NCI-H2196 treated with DMSO at 0.1 percent for 48 hours (cell line): ENCODE results near the gene METTL13.
A peak's percentile ranks its signal among the peaks of the same experiment; 100 is the strongest.
"Not testable (repeated sequence)": the region's sequence is repeated elsewhere in the genome, so short reads cannot be mapped to it uniquely, and the experiment has no call there.

ENCODE experiments used
- DNase-seq: peaks from one replicate; lab custom pipeline; 2025; ENCODE audit not compliant: unreplicated experiment; lab: John Stamatoyannopoulos, UW

Gene METTL13

DNA sequence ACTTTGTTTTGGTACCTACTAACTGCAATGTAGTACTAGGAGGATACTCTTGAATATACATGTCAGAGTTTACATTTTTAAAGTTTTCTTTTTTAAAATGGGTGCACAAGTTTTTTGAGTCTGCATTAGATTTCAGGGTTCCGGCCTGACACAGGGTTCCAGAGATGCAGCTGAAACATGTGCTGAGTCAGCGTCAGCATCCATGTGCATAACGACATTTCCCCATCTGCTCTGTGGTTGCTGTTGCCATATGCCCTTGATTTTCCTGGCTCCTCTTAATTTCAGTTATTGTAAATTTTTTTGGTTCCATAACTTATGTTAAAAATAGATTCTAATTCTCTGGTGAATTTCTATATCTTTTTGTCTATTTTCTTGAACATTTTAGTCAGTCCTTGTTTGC lies 12.3 kb upstream of the METTL13 start:
- no peak for DNase-seq

GRCh38 chr1:171769754-171770153 lies 11.7 kb upstream of the METTL13 start:
- DNase-seq, result no peak

DNA sequence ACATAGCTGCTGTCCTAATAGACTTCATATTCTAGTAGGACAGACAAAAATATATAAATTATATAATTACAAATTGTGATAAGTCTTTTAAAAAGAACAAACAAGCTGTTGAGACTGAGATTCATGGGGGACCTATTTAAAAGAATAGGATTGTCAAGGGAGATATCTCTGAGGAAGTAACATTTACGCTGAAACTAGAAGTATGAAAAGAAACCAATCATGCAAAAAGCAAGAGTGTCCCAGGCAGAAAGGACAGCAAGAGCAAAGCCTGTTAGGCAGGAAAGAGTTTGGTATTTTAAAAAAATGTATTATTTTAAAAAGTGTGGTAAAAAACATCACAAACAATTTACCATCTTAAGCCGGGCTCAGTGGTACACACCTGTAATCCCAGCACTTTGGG lies 9.1 kb upstream of the METTL13 start:
- DNase-seq, result no peak

GRCh38 chr1:171780583-171781175 lies 781 bp upstream of the METTL13 start:
- no peak for DNase-seq

DNA sequence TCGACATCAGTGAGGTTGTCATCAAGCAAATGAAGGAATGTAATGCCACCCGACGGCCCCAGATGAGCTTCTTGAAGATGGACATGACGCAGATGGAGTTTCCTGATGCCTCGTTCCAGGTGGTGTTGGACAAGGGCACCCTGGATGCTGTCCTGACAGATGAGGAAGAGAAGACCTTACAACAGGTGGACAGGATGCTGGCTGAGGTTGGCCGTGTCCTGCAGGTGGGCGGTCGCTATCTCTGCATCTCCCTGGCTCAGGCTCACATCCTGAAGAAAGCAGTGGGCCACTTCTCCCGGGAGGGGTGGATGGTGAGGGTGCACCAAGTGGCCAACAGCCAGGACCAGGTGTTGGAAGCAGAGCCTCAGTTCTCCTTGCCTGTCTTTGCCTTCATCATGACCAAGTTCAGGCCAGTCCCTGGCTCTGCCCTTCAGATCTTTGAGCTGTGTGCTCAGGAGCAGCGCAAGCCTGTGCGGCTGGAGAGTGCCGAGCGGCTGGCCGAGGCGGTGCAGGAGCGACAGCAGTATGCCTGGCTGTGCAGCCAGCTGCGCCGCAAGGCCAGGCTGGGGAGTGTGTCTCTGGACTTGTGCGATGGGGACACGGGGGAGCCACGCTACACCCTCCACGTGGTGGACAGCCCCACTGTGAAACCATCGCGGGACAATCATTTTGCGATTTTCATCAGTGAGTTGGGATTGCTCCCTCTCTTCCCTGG lies 2.5 kb downstream of the METTL13 start:
- DNase-seq, result no peak

DNA sequence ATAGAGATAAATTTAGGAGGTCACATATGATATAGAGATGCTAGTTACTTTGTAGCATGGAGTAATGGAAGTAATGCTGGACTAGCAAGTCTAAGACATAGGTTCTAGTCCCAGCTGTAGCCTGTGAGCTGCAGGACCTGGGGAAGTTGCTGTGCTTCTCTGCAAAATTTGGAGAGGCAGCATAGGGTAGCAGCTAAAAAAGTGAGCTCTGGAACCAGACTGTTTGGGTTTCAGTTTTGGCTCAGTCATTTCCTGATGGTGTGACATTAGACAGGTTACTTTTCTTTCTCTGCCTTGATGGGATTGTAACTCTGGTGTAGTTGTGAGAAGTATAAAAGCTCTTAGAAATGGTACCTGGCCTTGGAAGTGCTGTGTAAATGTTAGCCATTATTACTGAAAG lies 3.3 kb downstream of the METTL13 start:
- DNase-seq, result no peak

GRCh38 chr1:171785766-171786165 lies 4.3 kb downstream of the METTL13 start:
- no peak for DNase-seq

- DNase-seq, result no peak
These were observed 5.1 kb downstream of the METTL13 start for GRCh38 chr1:171786534-171786933.

- DNase-seq, result no peak
These were observed 6.4 kb downstream of the METTL13 start for GRCh38 chr1:171787686-171788480.

- peak; percentile 30 for DNase-seq
These were observed 7.2 kb downstream of the METTL13 start for GRCh38 chr1:171788696-171789095.

DNA sequence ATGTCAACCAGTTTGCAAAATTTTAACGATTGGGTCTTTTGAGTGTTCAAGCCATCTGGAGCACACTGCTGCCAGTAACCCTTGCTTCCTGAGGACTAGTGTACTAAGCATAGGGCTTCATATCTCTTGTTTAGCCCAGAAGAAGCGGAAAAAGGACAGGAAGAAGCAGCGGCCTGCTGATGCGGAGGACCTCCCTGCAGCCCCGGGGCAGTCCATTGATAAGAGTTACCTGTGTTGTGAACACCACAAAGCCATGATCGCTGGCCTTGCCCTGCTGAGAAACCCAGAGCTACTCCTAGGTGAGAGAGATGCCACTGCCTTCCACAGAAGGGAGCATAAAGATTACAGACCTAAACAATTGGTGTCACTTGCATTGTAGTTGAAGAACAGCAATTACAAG lies 8.9 kb downstream of the METTL13 start:
- DNase-seq, result no peak

DNA sequence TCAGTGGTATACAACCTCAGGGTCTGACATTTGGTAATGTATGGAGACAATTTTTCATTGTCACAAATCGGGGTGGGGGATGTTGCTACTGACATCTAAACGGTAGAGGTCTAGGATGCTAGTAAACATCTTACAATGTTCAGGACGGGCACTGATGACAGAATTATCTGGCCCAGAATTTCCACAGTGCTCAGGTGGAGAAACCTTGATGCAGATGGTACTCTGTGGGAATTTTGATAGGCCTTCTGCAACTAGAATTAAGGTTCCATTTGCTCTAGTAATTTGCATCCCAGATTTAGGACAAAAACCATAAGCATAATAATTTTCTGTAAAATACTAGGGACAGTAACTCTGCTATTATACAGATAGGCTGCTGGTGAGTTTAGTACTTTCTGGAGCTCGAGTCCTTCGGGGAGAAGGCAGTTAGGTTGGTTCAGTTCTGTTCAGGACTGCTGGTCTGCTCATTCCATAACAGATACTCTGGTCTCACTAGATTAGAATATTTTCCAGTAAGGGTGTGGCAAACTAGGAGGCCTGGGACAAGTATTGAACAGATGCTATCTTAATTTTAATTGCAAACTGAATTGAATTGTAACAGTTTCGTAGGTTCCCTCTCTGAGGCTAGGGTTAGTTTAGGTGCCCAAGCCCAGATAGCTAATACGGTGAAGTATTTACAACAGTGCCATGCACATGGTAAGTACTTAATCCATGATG lies 11.4 kb downstream of the METTL13 start:
- DNase-seq, result no peak

DNA sequence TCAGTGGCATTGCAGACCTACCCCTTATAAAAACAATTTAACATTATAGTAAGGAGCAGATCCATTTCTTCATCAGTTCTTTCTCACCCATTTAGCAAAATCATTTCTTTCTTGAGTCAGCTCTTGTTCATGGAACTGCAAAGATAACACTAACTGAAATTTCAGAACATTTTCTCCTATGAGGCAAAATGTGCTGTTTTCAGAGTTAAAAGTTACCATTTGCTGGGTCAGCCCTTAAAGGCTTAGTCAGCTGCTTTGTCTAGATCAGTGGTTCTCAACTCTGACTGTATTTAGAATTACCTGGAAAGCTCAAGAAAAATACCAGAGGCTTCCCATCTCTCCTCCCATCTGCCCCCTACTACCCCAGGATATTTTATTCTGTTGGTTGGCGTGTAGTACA lies 12.2 kb downstream of the METTL13 start:
- no peak for DNase-seq

DNA sequence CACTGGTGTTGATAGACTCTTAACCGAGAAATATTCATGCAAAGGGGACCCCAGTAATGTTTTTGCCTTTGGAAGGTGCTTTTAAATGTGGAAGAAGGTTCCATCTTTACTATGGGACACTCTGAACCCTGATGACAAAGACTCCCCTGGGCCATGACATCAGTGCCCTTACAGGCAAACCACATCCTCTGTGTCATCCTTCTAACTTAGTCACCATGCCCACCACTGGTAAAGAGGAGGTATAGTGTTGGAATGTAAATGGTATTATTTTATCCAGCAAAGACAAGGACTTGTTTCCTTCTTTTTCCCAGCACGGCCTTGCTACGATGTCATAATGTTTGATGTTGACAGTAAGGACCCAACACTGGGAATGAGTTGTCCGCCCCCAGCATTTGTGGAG lies 12.6 kb downstream of the METTL13 start:
- no peak for DNase-seq

DNA sequence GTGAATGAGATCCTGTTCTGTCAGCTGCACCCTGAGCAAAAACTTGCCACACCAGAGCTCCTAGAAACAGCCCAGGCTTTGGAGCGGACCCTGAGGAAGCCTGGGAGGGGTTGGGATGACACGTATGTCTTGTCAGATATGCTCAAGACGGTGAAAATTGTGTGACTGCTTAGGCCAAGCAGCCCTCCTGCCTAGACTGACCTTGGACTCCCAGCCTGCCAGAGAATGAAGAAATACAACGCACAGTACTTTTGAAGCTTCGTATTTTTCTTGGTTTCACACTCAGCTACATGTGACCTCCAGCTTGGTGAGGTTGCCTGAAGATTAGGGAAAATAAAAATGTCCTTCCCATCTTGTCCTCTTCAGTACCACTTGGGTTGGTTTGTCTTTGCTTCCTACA lies 15.1 kb downstream of the METTL13 start:
- DNase-seq, result no peak

DNA sequence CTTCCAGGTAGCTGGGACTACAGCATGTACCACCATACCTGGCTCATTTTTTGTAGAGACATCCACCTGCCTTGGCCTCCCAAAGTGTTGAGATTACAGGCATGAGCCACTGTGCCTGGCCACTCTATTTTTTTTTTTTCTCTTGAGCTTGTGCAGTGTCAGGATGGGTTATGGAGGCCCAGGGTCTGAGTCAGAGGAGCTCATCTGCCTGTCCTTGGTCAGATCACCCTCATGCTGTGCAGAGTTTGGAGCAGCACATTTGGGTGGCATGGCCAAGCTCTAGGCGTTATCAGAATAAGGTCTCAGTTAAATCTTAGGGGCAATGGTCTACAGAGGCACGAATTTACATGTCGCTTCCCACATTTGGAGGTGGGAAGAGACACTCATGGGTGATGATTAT lies 16.9 kb downstream of the METTL13 start:
- DNase-seq, result no peak

GRCh38 chr1:171798765-171799164 lies 17.3 kb downstream of the METTL13 start:
- DNase-seq, result no peak

DNA sequence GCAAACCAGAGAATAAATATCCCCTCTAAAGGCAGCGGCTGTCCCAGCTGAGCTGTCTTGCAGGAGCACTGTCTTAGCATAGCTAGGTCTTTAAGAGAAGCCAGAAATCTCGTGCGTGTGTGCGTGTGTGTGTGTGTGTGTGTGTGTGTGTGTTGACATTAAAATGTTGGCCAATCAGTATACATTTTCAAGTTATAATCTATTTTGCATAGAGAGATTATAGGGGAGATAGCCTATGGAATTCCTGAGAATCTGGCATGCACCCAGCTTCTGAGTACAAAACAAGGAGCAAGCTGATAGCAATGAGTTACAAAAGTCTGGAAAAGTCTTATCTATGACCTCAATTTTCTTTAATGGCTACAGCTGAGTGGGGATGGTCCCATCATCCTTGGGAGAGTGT lies 17.7 kb downstream of the METTL13 start:
- DNase-seq, result no peak

DNA sequence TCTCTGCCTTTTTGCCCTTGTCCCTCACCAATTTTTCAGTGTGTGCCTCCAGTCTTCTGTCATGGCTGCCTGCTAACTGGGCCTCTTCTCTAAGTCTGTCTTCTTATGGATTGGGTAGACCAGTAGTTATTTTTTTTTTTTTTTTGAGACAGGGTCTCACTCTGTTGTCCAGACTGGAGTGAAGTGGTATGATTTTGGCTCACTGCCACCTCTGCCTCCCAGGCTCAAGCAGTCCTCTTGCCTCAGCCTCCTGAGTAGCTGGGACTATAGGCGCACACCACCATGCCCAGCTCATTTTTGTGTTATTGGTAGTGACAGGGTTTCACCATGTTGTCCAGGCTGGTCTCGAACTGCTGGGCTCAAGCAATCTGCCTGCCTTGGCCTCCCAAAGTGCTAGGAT lies 18.2 kb downstream of the METTL13 start:
- not testable (repeated sequence) for DNase-seq

DNA sequence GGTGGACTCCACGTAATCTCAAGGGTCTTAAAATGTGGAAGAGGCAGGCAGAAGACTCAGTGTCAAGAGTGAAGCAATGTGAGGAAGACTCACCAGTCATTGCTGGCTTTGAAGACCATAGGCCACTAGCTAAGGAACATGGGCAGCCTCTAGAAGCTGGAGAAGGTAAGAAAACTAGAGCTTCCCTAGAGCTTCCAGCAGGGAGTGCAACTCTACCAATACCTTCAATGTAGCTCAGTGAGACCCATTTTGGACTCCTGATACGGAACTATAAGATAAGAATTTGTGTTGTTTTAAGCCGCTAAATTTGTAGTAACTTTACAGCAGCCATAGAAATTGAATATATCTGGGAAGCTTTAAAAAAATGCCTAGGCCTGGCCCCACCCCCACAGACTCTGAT lies 18.9 kb downstream of the METTL13 start:
- DNase-seq, result no peak

DNA sequence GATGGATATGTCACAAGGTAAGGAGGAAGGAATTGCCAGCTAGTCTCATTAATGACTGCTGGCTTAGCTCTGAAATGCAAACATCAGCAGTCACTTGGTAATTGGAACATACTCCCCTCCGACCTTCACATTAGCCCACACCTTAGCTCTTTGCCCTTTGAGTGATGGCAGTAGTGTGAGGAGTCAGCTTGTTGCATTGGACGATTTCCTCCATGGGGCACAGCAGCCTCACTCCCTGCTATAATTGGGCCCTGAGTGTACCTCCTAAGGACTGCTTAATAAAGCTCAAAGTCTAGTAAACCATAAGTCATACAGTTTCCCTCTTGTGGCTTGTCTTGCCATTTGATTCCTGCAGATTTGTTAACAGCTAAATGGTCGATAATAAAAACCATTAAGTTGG lies 19.4 kb downstream of the METTL13 start:
- no peak for DNase-seq

DNA sequence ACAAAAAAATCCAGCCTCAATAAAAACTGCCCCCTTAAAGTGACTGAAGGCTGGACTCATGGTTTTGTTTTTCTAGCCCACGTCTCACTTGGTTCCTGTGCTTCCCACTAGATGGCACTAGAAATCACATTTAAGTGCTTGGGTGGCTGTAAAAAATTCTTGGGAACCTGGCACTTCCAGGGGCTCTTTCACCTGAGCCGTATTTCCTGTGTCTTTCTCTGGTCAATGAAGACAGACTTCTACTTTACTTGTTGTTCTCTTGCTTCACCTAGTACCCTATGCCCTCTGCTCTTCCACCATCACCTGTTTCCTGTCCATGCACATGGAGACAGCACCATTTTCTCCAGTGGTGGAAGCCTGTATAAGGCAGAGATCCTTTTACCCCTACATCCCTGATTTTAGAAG lies 20.0 kb downstream of the METTL13 start:
- peak; percentile 22 for DNase-seq
